Small intestine (tissue), 7 donors: Measurements from ENCODE around the gene HERC2. TPM values are rescaled to one million over a fixed set of nuclear protein-coding genes. Genes with fewer than 3 reads are reported as not detected.
A peak's percentile ranks its signal among the peaks of the same experiment; 100 is the strongest.
"Not testable (repeated sequence)": the region's sequence is repeated elsewhere in the genome, so short reads cannot be mapped to it uniquely, and the experiment has no call there.

Experiments used
- DNase-seq, 2 donors: peaks; one replicate each; pipeline versions ENCODE4 v3.0.0 to v3.0.0-alpha.2; 2013
- FAIRE-seq: peaks from 2 replicates; lab custom pipeline; 2012; peaks lifted over from hg19 to GRCh38; lab: Jason Lieb, UNC
- H3K27ac ChIP-seq, 3 donors: one replicate each; pipeline ENCODE4 v1.5.1; 2013; ENCODE audit warnings: low read length in 2 of 3, mild to moderate bottlenecking in 2 of 3, control low read depth in 1 of 3, inconsistent platforms in 1 of 3, low read depth in 1 of 3, moderate library complexity in 1 of 3
- H3K27me3 ChIP-seq, 3 donors: one replicate each; pipeline ENCODE4 v1.6.1; 2013; ENCODE audit warnings: low read length in 3 of 3, inconsistent platforms in 1 of 3; ENCODE audit not compliant: control insufficient read depth in 3 of 3, insufficient read depth in 3 of 3
- H3K36me3 ChIP-seq, 3 donors: one replicate each; pipeline ENCODE4 v1.6.1; 2013; ENCODE audit warnings: low read length in 3 of 3, inconsistent platforms in 1 of 3, low read depth in 1 of 3, mild to moderate bottlenecking in 1 of 3, moderate library complexity in 1 of 3; ENCODE audit not compliant: control insufficient read depth in 3 of 3, insufficient read depth in 2 of 3
- H3K4me1 ChIP-seq, 3 donors: one replicate each; pipeline ENCODE4 v1.6.1; 2013; ENCODE audit warnings: low read length in 2 of 3, inconsistent platforms in 1 of 3, low read depth in 1 of 3, mild to moderate bottlenecking in 1 of 3, moderate library complexity in 1 of 3; ENCODE audit not compliant: control insufficient read depth in 3 of 3, insufficient read depth in 2 of 3
- H3K4me3 ChIP-seq, 3 donors: one replicate each; pipeline ENCODE4 v1.5.1; 2013; ENCODE audit warnings: low read length in 3 of 3, control low read depth in 1 of 3, inconsistent platforms in 1 of 3, low read depth in 1 of 3, mild to moderate bottlenecking in 1 of 3, moderate library complexity in 1 of 3
- H3K9me3 ChIP-seq, 2 donors: one replicate each; pipeline ENCODE4 v1.6.1; 2013; ENCODE audit warnings: low read depth in 1 of 2, low read length in 1 of 2; ENCODE audit not compliant: control insufficient read depth in 2 of 2, insufficient read depth in 1 of 2
- WGBS, 3 donors: extraction: QIAGEN DNeasy Blood & Tissue Kit; methylation state at CpG; one replicate each; pipeline ENCODE4 v1.1.7; 2013; 5-methylcytosine and 5-hydroxymethylcytosine counted together
- polyA plus RNA-seq, 4 donors: library from polyadenylated mRNA; stranded (reverse) in 3 of 4; unstranded in 1 of 4; fragments of 200-250 nt in 3 of 4; fragments of 120-200 nt in 1 of 4; gene quantifications; one replicate each; pipeline versions ENCODE4 v1.2.1 to v1.2.3, GENCODE V29; 2013
- donor health status: healthy with polysubstance abuse.
- donor health status: control.
- donor health status: control.
- donor health status: Bipolar disorder and iron deficiency.
- donor health status: healthy.

Gene HERC2
- polyA plus RNA-seq, 4 donors: 23.2 to 45.6 (median 26.9) TPM

GRCh38 chr15:28137408-28138039 lies 184.5 kb downstream of the HERC2 start:
- 77 to 80% (median 79%) methylated on average over 9 of the region's 9 CpGs for WGBS, 3 donors
- not testable (repeated sequence) for H3K27ac ChIP-seq, H3K4me3 ChIP-seq, FAIRE-seq, H3K4me1 ChIP-seq, H3K27me3 ChIP-seq, H3K9me3 ChIP-seq, DNase-seq
- peaks cover 11 to 23% (median 16%) of the 10 kb centered on the region in 3 donors for H3K36me3 ChIP-seq

GRCh38 chr15:28136236-28136904 lies 185.6 kb downstream of the HERC2 start:
- H3K27me3 ChIP-seq, H3K9me3 ChIP-seq, DNase-seq, H3K4me3 ChIP-seq, H3K4me1 ChIP-seq, H3K27ac ChIP-seq, FAIRE-seq: not testable (repeated sequence)
- 63 to 79% (median 65%) methylated on average over 6 of the region's 6 CpGs for WGBS, 3 donors
- peaks cover 8 to 29% (median 22%) of the 10 kb centered on the region in 3 donors for H3K36me3 ChIP-seq

- peaks cover 2 to 40% (median 27%) of the 10 kb centered on the region in 3 donors for H3K36me3 ChIP-seq
- no peaks in the 10 kb centered on the region for H3K4me1 ChIP-seq
- FAIRE-seq: peak; percentile 85
These were observed 188.7 kb downstream of the HERC2 start for GRCh38 chr15:28133281-28133680.

GRCh38 chr15:28132524-28133275 lies 189.3 kb downstream of the HERC2 start:
- DNase-seq: no peak
- 88 to 93% (median 90%) methylated on average over 21 of the region's 21 CpGs for WGBS, 3 donors
- H3K27ac ChIP-seq: no peak overlapping the region
- no peak overlapping the region for H3K4me3 ChIP-seq
- H3K9me3 ChIP-seq: no peaks in the 10 kb centered on the region
- FAIRE-seq: no peak
- H3K36me3 ChIP-seq: peaks cover 2 to 43% (median 27%) of the 10 kb centered on the region in 3 donors
- H3K4me1 ChIP-seq: no peaks in the 10 kb centered on the region
- H3K27me3 ChIP-seq: no peaks in the 10 kb centered on the region

More at GRCh38 chr15:28133281-28133680, 188.7 kb downstream of the HERC2 start:
- no peak for DNase-seq
- no peaks in the 10 kb centered on the region for H3K27me3 ChIP-seq
- no peak overlapping the region for H3K27ac ChIP-seq
- H3K4me3 ChIP-seq: no peak overlapping the region
- H3K9me3 ChIP-seq: no peaks in the 10 kb centered on the region

- Histone ChIP-seq H3K27ac (no peak overlapping the region), H3K4me3 (no peak overlapping the region), H3K4me1 (no peaks in the 10 kb centered on the region), H3K9me3 (no peaks in the 10 kb centered on the region), H3K36me3 (peaks cover 2 to 49% (median 25%) of the 10 kb centered on the region in 3 donors), H3K27me3 (no peaks in the 10 kb centered on the region)
- DNase-seq: no peak
- 88 to 91% (median 90%) methylated on average over 13 of the region's 13 CpGs for WGBS, 3 donors
- no peak for FAIRE-seq
These were observed 190.0 kb downstream of the HERC2 start for GRCh38 chr15:28131946-28132345.

GRCh38 chr15:28131400-28131799 lies 190.6 kb downstream of the HERC2 start:
- no peak for FAIRE-seq
- 96 to 99% (median 96%) methylated on average over 13 of the region's 13 CpGs for WGBS, 3 donors

GRCh38 chr15:28130651-28131050 lies 191.3 kb downstream of the HERC2 start:
- Histone ChIP-seq H3K4me3 (no peak overlapping the region), H3K36me3 (peaks cover 2 to 52% (median 25%) of the 10 kb centered on the region in 3 donors), H3K27me3 (no peaks in the 10 kb centered on the region), H3K9me3 (no peaks in the 10 kb centered on the region), H3K4me1 (no peaks in the 10 kb centered on the region), H3K27ac (no peak overlapping the region)
- WGBS, 3 donors: 92 to 95% (median 94%) methylated on average over 7 of the region's 7 CpGs
- DNase-seq (no peak), FAIRE-seq (no peak)

More at GRCh38 chr15:28131400-28131799, 190.6 kb downstream of the HERC2 start:
- no peaks in the 10 kb centered on the region for H3K4me1 ChIP-seq
- no peaks in the 10 kb centered on the region for H3K9me3 ChIP-seq
- no peaks in the 10 kb centered on the region for H3K27me3 ChIP-seq
- H3K4me3 ChIP-seq: no peak overlapping the region
- H3K27ac ChIP-seq: no peak overlapping the region
- peaks cover 2 to 50% (median 25%) of the 10 kb centered on the region in 3 donors for H3K36me3 ChIP-seq
- DNase-seq: no peak

- H3K36me3 ChIP-seq: peaks cover 0 to 59% (median 25%) of the 10 kb centered on the region in 3 donors
These were observed 192.6 kb downstream of the HERC2 start for GRCh38 chr15:28129231-28129848.

More at GRCh38 chr15:28129231-28129848, 192.6 kb downstream of the HERC2 start:
- 95 to 97% (median 97%) methylated on average over 8 to 9 of the region's 9 CpGs for WGBS, 3 donors
- Histone ChIP-seq H3K4me1 (no peaks in the 10 kb centered on the region), H3K27me3 (no peaks in the 10 kb centered on the region), H3K9me3 (no peaks in the 10 kb centered on the region), H3K27ac (no peak overlapping the region), H3K4me3 (no peak overlapping the region)
- FAIRE-seq (no peak), DNase-seq (no peak)
